Testis (tissue), 3 donors: Measurements from ENCODE around the gene AP1G1. TPM values are rescaled to one million over a fixed set of nuclear protein-coding genes. Genes with fewer than 3 reads are reported as not detected.

Experiments
- DNase-seq: peaks from one replicate; pipeline ENCODE4 v3.0.0-alpha.2; 2019
- H3K27ac ChIP-seq, 2 donors: fragments of 200-600 bp; sonication (generic); one replicate each; pipeline ENCODE4 v1.5.1; 2019
- H3K27me3 ChIP-seq: fragments of 200-600 bp; sonication (generic); one replicate; pipeline ENCODE4 v1.5.1; 2019
- H3K36me3 ChIP-seq: fragments of 200-600 bp; sonication (generic); one replicate; pipeline ENCODE4 v1.5.1; 2017; ENCODE audit warnings: low read depth; ENCODE audit errors: missing control alignments
- H3K4me1 ChIP-seq: fragments of 200-600 bp; sonication (generic); one replicate; pipeline ENCODE4 v1.5.1; 2019
- H3K4me3 ChIP-seq, 2 donors: fragments of 200-600 bp; sonication (generic); one replicate each; pipeline ENCODE4 v1.5.1; 2017 to 2019
- H3K9me3 ChIP-seq: fragments of 200-600 bp; sonication (generic); one replicate; pipeline ENCODE4 v1.5.1; 2017
- CTCF ChIP-seq, 3 experiments: fragments of 450-650 bp in 2 of 3; fragments of 200-600 bp in 1 of 3; sonication (generic) in 1 of 3; IDR thresholded peaks; one replicate each; pipeline ENCODE4 v1.5.1; 2016 to 2019; ENCODE audit warnings: antibody characterized with exemption in 3 of 3, mild to moderate bottlenecking in 2 of 3, moderate library complexity in 1 of 3
- POLR2A ChIP-seq: fragments of 450-650 bp; IDR thresholded peaks from one replicate; pipeline ENCODE4 v1.6.1; 2017; ENCODE audit warnings: antibody characterized with exemption, mild to moderate bottlenecking, moderate library complexity
- WGBS, 2 donors: methylation state at CpG; one replicate each; pipeline ENCODE4 v1.1.5; 2018; 5-methylcytosine and 5-hydroxymethylcytosine counted together
- intact Hi-C: fragments of 100-400 bp; cut with DNase I; formaldehyde crosslinking; loops from one replicate; pipeline ENCODE4 v1.15.1; 2023; ENCODE audit warnings: low total_unique reads
- polyA plus RNA-seq: library from polyadenylated mRNA; stranded (reverse); fragments of 350-450 nt; fragmentation: Illumina TruSeq; extraction: RNeasy Lipid Tissue Mini Kit (QIAGEN cat#74804); gene quantifications from one replicate; pipeline ENCODE4 v1.2.3, GENCODE V29; 2014; ENCODE audit warnings: low read depth, low replicate concordance; ENCODE audit not compliant: insufficient read depth
- total RNA-seq, 2 donors: library from RNA; depleted of rRNA; stranded (reverse); fragments of >200 nt; gene quantifications; one replicate each; pipeline ENCODE4 v1.2.3, GENCODE V29; 2016

The AP1G1 gene
- total and polyA plus RNA-seq, 3 donors from 2014 or later = 125 to 203 (median 155) TPM

- 94 to 96% methylated on average over 7 of the region's 7 CpGs for WGBS, 2 donors
- intact Hi-C loops = no loop called here
These were observed 101.4 kb downstream of the AP1G1 start for GRCh38 chr16:71707199-71707598.

GRCh38 chr16:71706046-71706445, 102.6 kb downstream of the AP1G1 start:
- Histone ChIP-seq H3K27ac (no peak overlapping the region), H3K27me3 (no peaks in the 10 kb centered on the region), H3K4me1 (no peaks in the 10 kb centered on the region), H3K36me3 (no peaks in the 10 kb centered on the region), H3K9me3 (no peaks in the 10 kb centered on the region), H3K4me3 (no peak overlapping the region)
- 89 to 95% methylated on average over 2 of the region's 2 CpGs for WGBS, 2 donors
- TF ChIP-seq POLR2A (no peak), CTCF (IDR thresholded peaks at IDR 0.05) (no peak)
- DNase-seq = no peak
- intact Hi-C loops = no loop called here

More at GRCh38 chr16:71707199-71707598, 101.4 kb downstream of the AP1G1 start:
- DNase-seq = no peak
- no peaks in the 10 kb centered on the region for H3K4me1 ChIP-seq
- no peak for TF ChIP-seq POLR2A
- TF ChIP-seq CTCF (IDR thresholded peaks at IDR 0.05) = no peak
- no peaks in the 10 kb centered on the region for H3K27me3 ChIP-seq
- no peak overlapping the region for H3K4me3 ChIP-seq
- no peak overlapping the region for H3K27ac ChIP-seq
- no peaks in the 10 kb centered on the region for H3K9me3 ChIP-seq
- no peaks in the 10 kb centered on the region for H3K36me3 ChIP-seq

- intact Hi-C loops = no loop called here
- no peaks in the 10 kb centered on the region for H3K4me1 ChIP-seq
- no peak overlapping the region for H3K27ac ChIP-seq
- H3K4me3 ChIP-seq = no peak overlapping the region
- no peak for DNase-seq
- WGBS, 2 donors = 89 to 93% methylated on average over 1 of the region's 1 CpG
- no peaks in the 10 kb centered on the region for H3K36me3 ChIP-seq
- H3K27me3 ChIP-seq = no peaks in the 10 kb centered on the region
- no peaks in the 10 kb centered on the region for H3K9me3 ChIP-seq
- TF ChIP-seq CTCF (IDR thresholded peaks at IDR 0.05) (no peak), POLR2A (no peak)
These were observed 105.3 kb downstream of the AP1G1 start for GRCh38 chr16:71703333-71703732.

DNA sequence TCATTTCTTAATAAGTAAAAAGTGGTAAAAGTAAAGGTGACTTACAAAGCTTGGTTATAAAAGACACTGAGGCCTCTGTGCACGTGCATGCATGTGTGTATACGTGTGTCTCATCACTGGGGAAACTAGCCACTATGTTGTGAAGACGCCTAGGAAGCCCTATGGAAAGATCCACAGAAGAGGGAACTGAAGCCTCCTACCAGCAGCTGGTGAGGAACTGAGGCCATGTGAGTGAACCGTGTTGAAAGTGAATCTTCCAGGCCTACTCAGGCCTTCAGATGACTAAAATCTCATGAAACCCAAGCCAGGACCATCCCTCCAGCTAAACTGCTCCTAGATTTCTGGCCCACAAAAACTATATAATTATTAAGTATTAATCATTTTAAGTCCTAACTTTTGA, 107.8 kb downstream of the AP1G1 start:
- TF ChIP-seq CTCF (IDR thresholded peaks at IDR 0.05) (no peak), POLR2A (no peak)
- no peaks in the 10 kb centered on the region for H3K27me3 ChIP-seq
- no peaks in the 10 kb centered on the region for H3K4me1 ChIP-seq
- H3K27ac ChIP-seq = no peak overlapping the region
- no peak overlapping the region for H3K4me3 ChIP-seq
- no peaks in the 10 kb centered on the region for H3K9me3 ChIP-seq
- intact Hi-C loops = no loop called here
- 84 to 96% methylated on average over 4 of the region's 4 CpGs for WGBS, 2 donors
- no peaks in the 10 kb centered on the region for H3K36me3 ChIP-seq
- no peak for DNase-seq

DNA sequence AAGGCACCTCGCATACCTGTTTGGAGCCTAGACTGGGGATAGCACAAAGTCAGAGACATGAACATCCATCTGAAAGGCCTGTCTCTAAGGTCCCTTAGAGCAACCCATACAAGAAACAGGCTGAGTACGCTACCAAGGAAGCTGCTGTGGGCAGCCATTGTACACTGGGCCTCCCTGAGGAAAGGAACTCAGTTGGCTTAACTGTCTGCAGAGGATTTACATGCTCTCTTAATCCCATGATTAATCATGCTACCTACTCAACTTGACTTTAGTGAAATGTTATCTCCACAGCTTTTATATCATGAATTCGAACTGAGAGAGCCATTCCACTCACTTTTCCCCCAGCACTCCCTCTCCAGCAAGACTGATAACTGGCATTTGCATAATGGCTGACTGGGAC, 110.1 kb downstream of the AP1G1 start:
- Histone ChIP-seq H3K4me1 (no peaks in the 10 kb centered on the region), H3K9me3 (no peaks in the 10 kb centered on the region), H3K4me3 (no peak overlapping the region), H3K27ac (no peak overlapping the region), H3K27me3 (no peaks in the 10 kb centered on the region), H3K36me3 (no peaks in the 10 kb centered on the region)
- intact Hi-C loops = no loop called here
- DNase-seq = no peak
- WGBS, 2 donors = 90 to 93% methylated on average over 3 of the region's 3 CpGs
- TF ChIP-seq POLR2A = no peak
- TF ChIP-seq CTCF (IDR thresholded peaks at IDR 0.05) = no peak
